ENCODE results near the gene SYT12.
"Not testable (repeated sequence)": the region's sequence is repeated elsewhere in the genome, so short reads cannot be mapped to it uniquely, and the experiment has no call there.

SYT12 gene

GRCh38 chr11:66996609-66997273 is 26.2 kb upstream of the SYT12 start:
- DNase-seq: no peak

- no peak for DNase-seq
These were observed 23.4 kb upstream of the SYT12 start for GRCh38 chr11:66999555-66999954.

- no peak for DNase-seq
These were observed 21.6 kb upstream of the SYT12 start for GRCh38 chr11:67001332-67001731.

GRCh38 chr11:67002297-67002913 is 20.5 kb upstream of the SYT12 start:
- no peak for DNase-seq

- no peak for DNase-seq
These were observed 20.0 kb upstream of the SYT12 start for GRCh38 chr11:67002921-67003411.

- not testable (repeated sequence) for DNase-seq
These were observed 17.7 kb upstream of the SYT12 start for GRCh38 chr11:67005200-67005599.

- DNase-seq: no peak
These were observed 16.7 kb upstream of the SYT12 start for GRCh38 chr11:67006029-67006884.

GRCh38 chr11:67007126-67007525 is 15.8 kb upstream of the SYT12 start:
- no peak for DNase-seq

GRCh38 chr11:67010296-67010905 is 12.5 kb upstream of the SYT12 start:
- no peak for DNase-seq

GRCh38 chr11:67013511-67014045 is 9.4 kb upstream of the SYT12 start:
- no peak for DNase-seq

GRCh38 chr11:67014343-67014742 is 8.6 kb upstream of the SYT12 start:
- DNase-seq: no peak

GRCh38 chr11:67015048-67015447 is 7.9 kb upstream of the SYT12 start:
- DNase-seq: no peak

GRCh38 chr11:67016550-67016949 is 6.4 kb upstream of the SYT12 start:
- DNase-seq: no peak

GRCh38 chr11:67020949-67021348 is 2.0 kb upstream of the SYT12 start:
- DNase-seq: no peak

- no peak for DNase-seq
These were observed 497 bp upstream of the SYT12 start for GRCh38 chr11:67022341-67022933.

- DNase-seq: no peak
These were observed 1.0 kb downstream of the SYT12 start for GRCh38 chr11:67023957-67024353.

- DNase-seq: no peak
These were observed 1.5 kb downstream of the SYT12 start for GRCh38 chr11:67024410-67024809.

- DNase-seq: no peak
These were observed 2.0 kb downstream of the SYT12 start for GRCh38 chr11:67024966-67025365.

- DNase-seq: no peak
These were observed 2.8 kb downstream of the SYT12 start for GRCh38 chr11:67025750-67026149.

GRCh38 chr11:67026941-67027340 is 4.0 kb downstream of the SYT12 start:
- no peak for DNase-seq

GRCh38 chr11:67027483-67027930 is 4.6 kb downstream of the SYT12 start:
- DNase-seq: no peak

- DNase-seq: no peak
These were observed 5.1 kb downstream of the SYT12 start for GRCh38 chr11:67027943-67028542.

Measured in activated gamma-delta T cell (primary cell).